ENCODE data around the gene ABCA10.

The ABCA10 gene

GRCh38 chr17:69166957-69167356 lies 61.7 kb downstream of the ABCA10 start:
- no peak for TF ChIP-seq ZFHX2 (tag by site-specific recombination; conservative IDR thresholded peaks at IDR 0.05)
- TF ChIP-seq HOXD13 (CRISPR knock-in tag; IDR thresholded peaks at IDR 0.05; ENCODE audit: borderline replicate concordance) = no peak
- no peak for TF ChIP-seq ZSCAN23 (tag by site-specific recombination; IDR thresholded peaks at IDR 0.05)
- TF ChIP-seq ATF2 (tag by site-specific recombination; IDR thresholded peaks at IDR 0.05; ENCODE audit: low read depth) = no peak
- no peak for TF ChIP-seq ZNF223 (tag by site-specific recombination; IDR thresholded peaks at IDR 0.05)
- TF ChIP-seq KLF17 (tag by site-specific recombination; IDR thresholded peaks at IDR 0.05) = no peak
- TF ChIP-seq ELK4 (IDR thresholded peaks at IDR 0.05; ENCODE audit: borderline replicate concordance, low read depth, low read length) = no peak
- TF ChIP-seq ZNF449 (tag by site-specific recombination; IDR thresholded peaks at IDR 0.05) = no peak
- no peak for TF ChIP-seq GLI4 (tag by site-specific recombination; IDR thresholded peaks at IDR 0.05)
- no peak for TF ChIP-seq ZNF596 (tag by site-specific recombination; IDR thresholded peaks at IDR 0.05)
- no peak for TF ChIP-seq ZBTB48 (tag by site-specific recombination; IDR thresholded peaks at IDR 0.05)
- no peak for TF ChIP-seq ZNF350 (tag by site-specific recombination; IDR thresholded peaks at IDR 0.05)
- no peak for TF ChIP-seq MZF1 (tag by site-specific recombination; IDR thresholded peaks at IDR 0.05; ENCODE audit: borderline replicate concordance)
- no peaks in the 10 kb centered on the region for H3K4me1 ChIP-seq (ENCODE audit: control insufficient read depth, insufficient read depth, low read length)
- no peaks in the 10 kb centered on the region for H3K9me3 ChIP-seq (ENCODE audit: control insufficient read depth, insufficient read depth, low read depth, low read length)
- no peaks in the 10 kb centered on the region for H3K36me3 ChIP-seq (ENCODE audit: control insufficient read depth in 2 of 2, insufficient read depth in 1 of 2, low read length in 2 of 2)
- CTCF ChIA-PET = no interaction called here
- H3K4me3 ChIP-seq (ENCODE audit: low read depth, low read length) = no peak overlapping the region
- no peak overlapping the region for H3K27ac ChIP-seq (ENCODE audit: extremely low read depth, low read depth, low read length)
- POLR2A ChIA-PET = no interaction called here

GRCh38 chr17:69164206-69164605 lies 64.4 kb downstream of the ABCA10 start:
- Histone ChIP-seq H3K36me3 (ENCODE audit: control insufficient read depth in 2 of 2, insufficient read depth in 1 of 2, low read length in 2 of 2) (no peaks in the 10 kb centered on the region), H3K4me1 (ENCODE audit: control insufficient read depth, insufficient read depth, low read length) (no peaks in the 10 kb centered on the region), H3K27ac (ENCODE audit: extremely low read depth, low read depth, low read length) (no peak overlapping the region), H3K4me3 (ENCODE audit: low read depth, low read length) (no peak overlapping the region), H3K9me3 (ENCODE audit: control insufficient read depth, insufficient read depth, low read depth, low read length) (no peaks in the 10 kb centered on the region)
- ChIA-PET CTCF (no interaction called here), POLR2A (no interaction called here)
- TF ChIP-seq GLIS2 (tag by site-specific recombination; IDR thresholded peaks at IDR 0.05) (no peak), ZNF292 (tag by site-specific recombination; IDR thresholded peaks at IDR 0.05; ENCODE audit: borderline replicate concordance, low read depth) (no peak), ZNF148 (tag by site-specific recombination; IDR thresholded peaks at IDR 0.05; ENCODE audit: borderline replicate concordance) (no peak), ZNF596 (tag by site-specific recombination; IDR thresholded peaks at IDR 0.05) (no peak), ZNF426 (tag by site-specific recombination; IDR thresholded peaks at IDR 0.05) (no peak), ZNF19 (tag by site-specific recombination; IDR thresholded peaks at IDR 0.05; ENCODE audit: low read depth) (no peak), KLF8 (tag by site-specific recombination; IDR thresholded peaks at IDR 0.05) (no peak), ZNF747 (tag by site-specific recombination; IDR thresholded peaks at IDR 0.05) (no peak), ZNF610 (tag by site-specific recombination; IDR thresholded peaks at IDR 0.05; ENCODE audit: borderline replicate concordance) (no peak), ZNF692 (tag by site-specific recombination; IDR thresholded peaks at IDR 0.05) (no peak), ZNF280C (tag by site-specific recombination; IDR thresholded peaks at IDR 0.05) (no peak), YY2 (tag by site-specific recombination; IDR thresholded peaks at IDR 0.05) (no peak)
